PC-9 (cell line): ENCODE results near the gene RHOC.

ENCODE experiments used
- CTCF ChIP-seq: fragments of 200-600 bp; sonication (generic); conservative IDR thresholded peaks from 2 replicates; pipeline ENCODE4 v1.6.1; 2017; ENCODE audit warnings: mixed run types, antibody characterized with exemption, mild to moderate bottlenecking, moderate library complexity
- EZH2 ChIP-seq: fragments of 200-600 bp; sonication (generic); IDR thresholded peaks from 2 replicates; pipeline ENCODE4 v1.8.0; 2017; ENCODE audit warnings: antibody characterized with exemption, low read depth

- TF ChIP-seq CTCF, result no peak
- no peak for TF ChIP-seq EZH2
Observed at GRCh38 chr1:112706505-112707220, at the start of gene RHOC.
